CD4-positive, alpha-beta T cell treated with Interleukin-6 for 4 hours (primary cell): ENCODE results near the gene ZNF569.
A peak's percentile ranks its signal among the peaks of the same experiment; 100 is the strongest.
"Not testable (repeated sequence)": the region's sequence is repeated elsewhere in the genome, so short reads cannot be mapped to it uniquely, and the experiment has no call there.

Experiments
- DNase-seq: peaks from one replicate; pipeline ENCODE4 v3.0.0-alpha.2; 2020; ENCODE audit warnings: mixed read lengths

ZNF569 gene

DNA sequence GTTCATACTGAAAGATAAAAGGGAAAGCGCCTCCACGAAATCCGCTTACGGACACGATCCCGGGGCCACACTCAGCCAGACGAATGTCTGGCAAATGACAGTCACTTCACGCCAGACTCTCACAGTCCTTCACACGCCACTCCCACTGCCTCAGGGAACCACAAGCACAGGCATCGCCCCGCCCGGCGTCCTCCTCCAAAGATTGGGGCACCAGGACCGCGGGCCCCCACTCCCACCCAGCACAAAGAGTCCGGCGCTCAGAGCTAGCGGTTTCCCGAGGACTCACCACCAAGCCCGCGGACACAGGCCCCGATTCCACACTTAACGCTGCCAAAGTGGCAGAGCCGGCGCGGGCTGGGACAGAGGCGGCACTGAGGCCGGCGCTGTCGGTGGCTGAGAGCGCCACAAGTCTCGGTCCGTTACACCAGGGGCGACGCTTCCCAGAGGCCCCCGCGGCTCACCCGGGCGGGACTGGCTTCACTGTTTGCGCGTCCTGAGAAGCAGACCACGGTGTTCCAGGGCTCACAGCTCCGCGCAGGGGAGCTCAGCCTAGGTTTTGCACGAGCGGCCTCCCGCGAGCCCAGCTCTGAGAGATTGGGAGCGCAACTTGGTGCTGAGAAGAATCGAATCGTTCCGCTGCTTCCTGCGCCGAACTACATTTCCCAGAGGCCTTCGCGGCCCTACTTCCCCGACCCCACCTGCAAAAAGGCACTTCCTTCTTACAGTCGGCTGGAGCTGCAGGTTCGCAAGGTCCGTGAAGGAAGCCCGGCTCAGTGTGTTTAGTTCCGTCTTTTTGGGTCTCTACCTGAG lies at the start of gene ZNF569:
Gene ZNF569 (minus strand): TSS at position 647 of the 810 bp plus-strand sequence. CDS start 22,523 bp downstream, outside the sequence.
- peak; percentile 90 for DNase-seq

- no peak for DNase-seq
Measured at GRCh38 chr19:37513397-37513796, 46.2 kb upstream of the ZNF569 start.

- DNase-seq: no peak
Measured at GRCh38 chr19:37511821-37512220, 44.6 kb upstream of the ZNF569 start.

DNA sequence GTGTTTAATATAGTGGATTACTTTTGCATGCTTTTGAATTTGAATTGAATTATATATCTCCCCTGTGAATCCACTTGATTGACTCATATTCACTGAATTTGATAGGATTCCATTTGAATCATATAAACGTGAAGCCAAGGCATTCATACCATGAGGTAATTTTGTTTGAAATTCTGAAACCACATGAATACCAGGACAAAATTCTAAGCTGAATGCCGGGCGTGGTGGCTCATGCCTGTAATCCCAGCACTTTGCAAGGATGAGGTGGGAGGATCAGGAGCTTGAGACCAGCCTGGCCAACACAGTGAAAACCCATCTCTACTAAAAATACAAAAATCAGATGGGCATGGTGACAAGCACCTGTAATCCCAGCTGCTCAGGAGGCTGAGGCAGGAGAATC lies 43.9 kb upstream of the ZNF569 start:
- DNase-seq: no peak

- DNase-seq: no peak
Measured at GRCh38 chr19:37507167-37507464, 39.9 kb upstream of the ZNF569 start.

GRCh38 chr19:37506387-37507166 lies 39.3 kb upstream of the ZNF569 start, which contains the start of gene ZNF793:
Gene ZNF793 (plus strand): TSS chr19:37506939. CDS start chr19:37523440, 16,501 bp downstream.
- peak; percentile 84 for DNase-seq

GRCh38 chr19:37505958-37506386 lies 38.7 kb upstream of the ZNF569 start:
- no peak for DNase-seq

- DNase-seq: no peak
Measured at GRCh38 chr19:37492213-37492612, 25.0 kb upstream of the ZNF569 start.

DNA sequence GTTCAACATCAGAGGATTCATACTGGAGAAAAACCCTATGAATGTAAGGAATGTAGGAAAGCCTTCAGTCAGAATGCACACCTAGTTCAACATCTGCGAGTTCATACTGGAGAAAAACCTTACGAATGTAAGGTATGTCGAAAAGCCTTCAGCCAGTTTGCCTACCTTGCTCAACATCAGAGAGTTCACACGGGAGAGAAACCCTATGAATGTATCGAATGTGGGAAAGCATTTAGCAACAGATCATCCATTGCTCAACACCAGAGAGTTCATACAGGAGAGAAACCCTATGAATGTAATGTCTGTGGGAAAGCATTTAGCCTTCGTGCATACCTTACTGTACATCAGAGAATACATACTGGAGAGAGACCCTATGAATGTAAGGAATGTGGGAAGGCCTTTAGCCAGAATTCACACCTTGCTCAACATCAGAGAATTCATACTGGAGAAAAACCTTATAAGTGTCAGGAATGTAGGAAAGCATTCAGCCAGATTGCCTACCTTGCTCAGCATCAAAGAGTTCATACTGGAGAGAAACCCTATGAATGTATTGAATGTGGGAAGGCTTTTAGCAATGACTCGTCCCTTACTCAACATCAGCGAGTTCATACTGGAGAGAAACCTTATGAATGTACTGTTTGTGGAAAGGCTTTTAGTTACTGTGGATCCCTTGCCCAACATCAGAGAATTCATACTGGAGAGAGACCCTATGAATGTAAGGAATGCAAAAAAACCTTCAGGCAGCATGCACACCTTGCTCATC lies 17.3 kb upstream of the ZNF569 start:
- DNase-seq: no peak

DNA sequence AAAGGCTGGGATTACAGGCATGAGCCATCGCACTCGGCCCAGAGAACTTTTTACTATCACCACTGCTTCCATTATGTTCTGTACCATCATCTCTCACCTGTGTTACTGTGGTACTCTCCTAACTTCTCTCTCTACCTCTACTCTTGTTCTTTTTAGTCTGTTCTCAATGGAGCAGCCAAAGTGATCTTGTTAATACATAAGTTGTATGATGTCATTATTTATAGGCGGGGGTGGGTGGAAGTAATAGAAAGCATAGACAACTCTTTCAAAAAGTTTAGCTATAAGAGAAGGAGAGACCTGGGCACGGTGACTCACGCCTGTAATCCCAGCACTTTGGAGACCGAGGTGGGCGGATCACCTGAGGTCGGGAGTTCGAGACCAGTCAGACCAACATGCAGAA lies 4.9 kb upstream of the ZNF569 start:
- DNase-seq: no peak

GRCh38 chr19:37470216-37470615 lies 3.0 kb upstream of the ZNF569 start:
- no peak for DNase-seq

GRCh38 chr19:37468961-37469777 lies 1.9 kb upstream of the ZNF569 start, which contains the start of gene ZNF570:
Gene ZNF570 (plus strand): TSS chr19:37469356. CDS start chr19:37470355, 999 bp downstream.
- peak; percentile 89 for DNase-seq

DNA sequence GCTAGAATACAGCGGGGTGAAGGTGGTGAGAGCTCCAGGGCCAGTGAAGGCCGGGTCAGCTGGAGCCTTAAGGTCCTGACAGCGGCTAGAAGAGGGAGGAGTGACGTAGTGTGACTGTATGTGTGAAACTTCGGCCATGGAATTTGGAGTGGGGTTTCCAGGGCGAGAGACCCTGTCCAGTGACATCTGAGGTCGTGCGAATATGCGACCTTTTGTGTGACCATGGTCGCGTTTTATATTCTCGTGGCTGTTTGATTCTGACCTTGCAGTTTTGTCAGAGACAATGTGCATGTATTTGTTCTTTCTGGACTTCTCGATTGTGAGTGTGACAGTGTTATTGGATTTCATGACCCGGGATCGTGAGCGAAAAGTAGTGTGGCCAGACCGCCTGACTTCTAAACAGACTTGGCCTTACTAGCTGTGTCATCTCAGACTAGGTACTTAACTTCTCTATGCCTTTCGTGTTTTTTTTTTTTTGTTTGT lies 405 bp upstream of the ZNF569 start:
- no peak for DNase-seq

GRCh38 chr19:37466277-37466797 lies 907 bp downstream of the ZNF569 start:
- no peak for DNase-seq

DNA sequence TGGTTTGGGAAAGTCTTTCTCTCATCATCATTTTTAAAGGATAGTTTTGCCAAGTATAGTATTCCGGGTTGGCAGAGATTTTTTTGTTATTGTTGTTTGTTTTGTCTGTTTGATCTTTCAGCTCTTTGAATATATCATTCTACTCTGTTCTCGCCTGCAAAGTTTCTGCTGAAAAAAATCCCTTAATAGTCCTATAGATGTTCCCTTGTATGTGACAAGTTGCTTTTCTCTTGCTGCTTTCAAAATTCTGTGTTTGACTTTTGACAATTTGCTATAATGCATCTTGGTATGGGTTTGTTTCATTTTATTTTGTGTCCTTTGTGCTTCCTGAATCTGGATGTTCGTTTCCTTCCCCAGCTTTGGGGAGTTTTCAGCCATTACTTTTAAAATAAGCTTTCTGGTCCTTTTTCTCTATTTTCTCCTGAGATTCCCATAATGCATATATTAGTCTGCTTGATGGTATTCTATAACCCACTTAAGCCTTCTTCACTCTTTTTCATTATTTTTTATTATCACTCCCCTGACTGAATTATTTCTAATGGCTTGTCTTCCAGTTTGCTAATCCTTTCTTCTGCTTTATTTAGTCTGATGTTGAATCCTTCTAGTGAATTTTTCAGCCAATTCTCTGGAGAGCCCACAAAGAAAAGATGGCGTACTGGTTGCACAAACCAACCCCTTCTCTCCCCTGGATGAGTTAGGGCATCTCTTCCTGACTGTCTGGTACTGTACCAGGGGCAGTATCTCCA lies 14.6 kb downstream of the ZNF569 start:
- no peak for DNase-seq

DNA sequence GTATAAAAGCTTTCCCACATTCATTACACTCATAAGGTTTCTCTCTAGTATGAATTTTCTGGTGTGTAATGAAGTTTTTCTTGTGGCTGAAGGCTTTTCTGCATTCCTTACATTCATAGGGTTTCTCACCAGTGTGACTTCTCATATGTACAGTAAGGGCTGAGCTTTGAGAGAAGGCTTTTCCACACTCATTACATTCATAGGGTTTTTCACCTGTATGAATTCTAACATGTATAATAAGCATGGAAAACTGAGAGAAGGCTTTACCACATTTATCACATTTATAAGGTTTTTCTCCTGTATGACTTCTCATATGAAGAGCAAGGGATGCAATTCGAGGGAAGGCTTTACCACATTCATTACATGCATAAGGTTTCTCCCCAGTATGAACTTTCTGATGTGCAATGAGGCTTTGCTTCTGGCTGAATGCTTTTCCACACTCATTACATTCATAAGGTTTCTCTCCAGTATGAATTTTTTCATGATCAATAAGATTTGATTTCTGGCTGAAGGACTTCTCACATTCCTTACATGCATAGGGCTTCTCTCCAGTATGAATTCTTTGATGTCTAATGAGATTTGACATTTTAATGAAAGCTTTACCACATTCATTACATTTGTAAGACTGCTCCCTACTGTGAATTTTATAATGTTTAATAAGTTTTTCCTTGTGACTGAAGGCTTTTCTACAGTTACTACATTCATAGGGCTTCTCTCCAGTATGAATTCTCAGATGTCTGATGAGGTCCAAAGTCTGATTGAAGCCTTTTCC lies 53.7 kb downstream of the ZNF569 start:
- DNase-seq: no peak

DNA sequence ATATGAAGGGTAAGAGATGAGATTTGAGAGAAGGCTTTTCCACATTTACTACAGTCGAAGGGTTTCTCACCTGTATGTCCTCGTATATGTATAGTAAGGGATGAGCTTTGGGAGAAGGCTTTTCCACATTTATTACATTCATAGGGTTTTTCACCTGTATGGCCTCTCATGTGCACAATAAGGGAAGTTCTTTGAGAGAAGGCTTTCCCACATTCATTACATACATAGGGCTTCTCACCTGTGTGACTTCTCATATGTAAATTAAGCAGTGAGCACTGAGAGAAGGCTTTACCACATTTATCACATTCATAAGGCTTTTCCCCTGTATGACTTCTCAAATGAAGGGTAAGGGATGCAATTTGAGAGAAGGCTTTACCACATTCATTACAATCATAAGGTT lies 54.5 kb downstream of the ZNF569 start:
- DNase-seq: no peak

DNA sequence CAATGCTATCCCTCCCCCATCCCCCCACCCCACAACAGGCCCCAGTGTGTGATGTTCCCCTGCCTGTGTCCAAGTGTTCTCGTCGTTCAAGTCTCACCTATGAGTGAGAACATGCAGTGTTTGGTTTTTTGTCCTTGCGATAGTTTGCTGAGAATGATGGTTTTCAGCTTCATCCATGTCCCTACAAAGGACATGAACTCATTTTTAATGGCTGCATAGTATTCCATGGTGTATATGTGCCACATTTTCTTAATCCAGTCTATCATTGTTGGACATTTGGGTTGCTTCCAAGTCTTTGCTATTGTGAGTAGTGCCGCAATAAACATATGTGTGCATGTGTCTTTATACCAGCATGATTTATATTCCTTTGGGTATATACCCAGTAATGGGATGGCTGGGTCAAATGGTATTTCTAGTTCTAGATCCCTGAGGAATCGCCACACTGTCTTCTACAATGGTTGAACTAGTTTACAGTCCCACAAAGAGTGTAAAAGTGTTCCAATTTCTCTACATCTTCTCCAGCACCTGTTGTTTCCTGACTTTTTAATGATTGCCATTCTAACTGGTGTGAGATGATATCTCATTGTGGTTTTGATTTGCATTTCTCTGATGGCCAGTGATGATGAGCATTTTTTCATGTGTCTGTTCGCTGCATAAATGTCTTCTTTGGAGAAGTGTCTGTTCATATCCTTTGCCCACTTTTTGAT lies 61.0 kb downstream of the ZNF569 start:
- DNase-seq: not testable (repeated sequence)

- DNase-seq: no peak
Measured at GRCh38 chr19:37403403-37403802, 63.8 kb downstream of the ZNF569 start.

- DNase-seq: no peak
Measured at GRCh38 chr19:37401078-37401477, 66.2 kb downstream of the ZNF569 start.
